ENCODE data around the gene MPP2.

GRCh38 chr17:43917348-43918025, 10.2 kb upstream of the MPP2 start:
- TF ChIP-seq, protein P1, sequence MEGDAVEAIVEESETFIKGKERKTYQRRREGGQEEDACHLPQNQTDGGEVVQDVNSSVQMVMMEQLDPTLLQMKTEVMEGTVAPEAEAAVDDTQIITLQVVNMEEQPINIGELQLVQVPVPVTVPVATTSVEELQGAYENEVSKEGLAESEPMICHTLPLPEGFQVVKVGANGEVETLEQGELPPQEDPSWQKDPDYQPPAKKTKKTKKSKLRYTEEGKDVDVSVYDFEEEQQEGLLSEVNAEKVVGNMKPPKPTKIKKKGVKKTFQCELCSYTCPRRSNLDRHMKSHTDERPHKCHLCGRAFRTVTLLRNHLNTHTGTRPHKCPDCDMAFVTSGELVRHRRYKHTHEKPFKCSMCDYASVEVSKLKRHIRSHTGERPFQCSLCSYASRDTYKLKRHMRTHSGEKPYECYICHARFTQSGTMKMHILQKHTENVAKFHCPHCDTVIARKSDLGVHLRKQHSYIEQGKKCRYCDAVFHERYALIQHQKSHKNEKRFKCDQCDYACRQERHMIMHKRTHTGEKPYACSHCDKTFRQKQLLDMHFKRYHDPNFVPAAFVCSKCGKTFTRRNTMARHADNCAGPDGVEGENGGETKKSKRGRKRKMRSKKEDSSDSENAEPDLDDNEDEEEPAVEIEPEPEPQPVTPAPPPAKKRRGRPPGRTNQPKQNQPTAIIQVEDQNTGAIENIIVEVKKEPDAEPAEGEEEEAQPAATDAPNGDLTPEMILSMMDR (IDR thresholded peaks at IDR 0.05) = peak in 3 of 6 experiments; percentile 43 to 47 (median 45)
- TF ChIP-seq POLR2A (IDR thresholded peaks at IDR 0.05) = no peak
- no peak for TF ChIP-seq POLR2AphosphoS5 (IDR thresholded peaks at IDR 0.05)
